Stomach smooth muscle (tissue), 2 donors: Measurements from ENCODE around the gene BCL7B.
A peak's percentile ranks its signal among the peaks of the same experiment; 100 is the strongest.
"Not testable (repeated sequence)": the region's sequence is repeated elsewhere in the genome, so short reads cannot be mapped to it uniquely, and the experiment has no call there.

Experiments used
- H3K27ac ChIP-seq: one replicate; pipeline ENCODE4 v1.7.0; 2013; ENCODE audit warnings: mild to moderate bottlenecking, low read length, inconsistent platforms
- H3K27me3 ChIP-seq, 2 donors: one replicate each; pipeline ENCODE4 v1.7.0; 2013; ENCODE audit warnings: low read length in 2 of 2; ENCODE audit not compliant: insufficient read depth in 2 of 2, control insufficient read depth in 1 of 2
- H3K36me3 ChIP-seq, 2 donors: one replicate each; pipeline ENCODE4 v1.7.0; 2013; ENCODE audit warnings: low read length in 2 of 2; ENCODE audit not compliant: control insufficient read depth in 2 of 2, insufficient read depth in 2 of 2
- H3K4me1 ChIP-seq: one replicate; pipeline ENCODE4 v1.7.0; 2013; ENCODE audit warnings: low read length; ENCODE audit not compliant: control insufficient read depth, insufficient read depth
- H3K4me3 ChIP-seq, 2 donors: one replicate each; pipeline ENCODE4 v1.7.0; 2013; ENCODE audit warnings: low read length in 2 of 2
- H3K9ac ChIP-seq, 2 donors: one replicate each; pipeline ENCODE4 v1.7.0; 2013; ENCODE audit warnings: low read length in 2 of 2, mild to moderate bottlenecking in 1 of 2
- H3K9me3 ChIP-seq, 2 donors: one replicate each; pipeline ENCODE4 v1.7.0; 2013; ENCODE audit warnings: low read length in 2 of 2; ENCODE audit not compliant: control insufficient read depth in 2 of 2
- donor health status: healthy.
- donor health status: Pancreatic carcinoma.

Gene BCL7B

GRCh38 chr7:73533742-73534141 lies 23.7 kb downstream of the BCL7B start:
- Histone ChIP-seq H3K27ac (no peak overlapping the region), H3K4me3 (no peak overlapping the region), H3K4me1 (no peaks in the 10 kb centered on the region), H3K9me3 (no peaks in the 10 kb centered on the region), H3K9ac (no peak overlapping the region), H3K27me3 (no peaks in the 10 kb centered on the region), H3K36me3 (peaks cover 26 to 31% of the 10 kb centered on the region in 2 donors)

- Histone ChIP-seq H3K36me3 (peaks cover 17 to 18% of the 10 kb centered on the region in 2 donors), H3K9me3 (no peaks in the 10 kb centered on the region), H3K4me3 (no peak overlapping the region), H3K9ac (no peak overlapping the region), H3K4me1 (no peaks in the 10 kb centered on the region), H3K27ac (no peak overlapping the region), H3K27me3 (no peaks in the 10 kb centered on the region)
Observed at GRCh38 chr7:73532224-73532623, 25.3 kb downstream of the BCL7B start.

- no peak overlapping the region for H3K9ac ChIP-seq
- no peaks in the 10 kb centered on the region for H3K27me3 ChIP-seq
- no peaks in the 10 kb centered on the region for H3K4me1 ChIP-seq
- no peak overlapping the region for H3K27ac ChIP-seq
- no peaks in the 10 kb centered on the region for H3K9me3 ChIP-seq
- no peak overlapping the region for H3K4me3 ChIP-seq
- H3K36me3 ChIP-seq, result peaks cover 8% of the 10 kb centered on the region in 2 donors
Observed at GRCh38 chr7:73530800-73531199, 26.7 kb downstream of the BCL7B start.

GRCh38 chr7:73526896-73527821 lies 30.3 kb downstream of the BCL7B start:
- H3K27ac ChIP-seq, result no peak overlapping the region
- H3K4me3 ChIP-seq, result no peak overlapping the region
- H3K9me3 ChIP-seq, result no peaks in the 10 kb centered on the region
- H3K36me3 ChIP-seq, result no peaks in the 10 kb centered on the region
- H3K9ac ChIP-seq, result no peak overlapping the region
- no peaks in the 10 kb centered on the region for H3K27me3 ChIP-seq
- peaks cover 8% of the 10 kb centered on the region for H3K4me1 ChIP-seq

- H3K4me3 ChIP-seq, H3K9me3 ChIP-seq, H3K27me3 ChIP-seq, H3K4me1 ChIP-seq, H3K27ac ChIP-seq, H3K36me3 ChIP-seq, H3K9ac ChIP-seq: not testable (repeated sequence)
Observed at GRCh38 chr7:73526158-73526494, 31.4 kb downstream of the BCL7B start.

GRCh38 chr7:73522105-73522872 lies 35.2 kb downstream of the BCL7B start, which contains the start of gene BAZ1B:
Gene BAZ1B (minus strand): TSS chr7:73522293. CDS start chr7:73521933, 360 bp downstream.
- no peaks in the 10 kb centered on the region for H3K36me3 ChIP-seq
- no peaks in the 10 kb centered on the region for H3K27me3 ChIP-seq
- no peaks in the 10 kb centered on the region for H3K9me3 ChIP-seq
- peak within 1 kb of the TSS; percentile 71 to 91 for H3K9ac ChIP-seq
- H3K27ac ChIP-seq, result peak within 1 kb of the TSS; percentile 81
- H3K4me1 ChIP-seq, result peaks cover 18% of the 10 kb centered on the region
- H3K4me3 ChIP-seq, result peak within 1 kb of the TSS; percentile 75 to 83

- H3K9me3 ChIP-seq, result no peaks in the 10 kb centered on the region
- no peaks in the 10 kb centered on the region for H3K27me3 ChIP-seq
- H3K4me3 ChIP-seq, result peak overlapping the region; percentile 75 to 83
- peaks cover 18% of the 10 kb centered on the region for H3K4me1 ChIP-seq
- H3K36me3 ChIP-seq, result peaks cover 0 to 2% of the 10 kb centered on the region in 2 donors
- H3K27ac ChIP-seq, result peak overlapping the region; percentile 81
- H3K9ac ChIP-seq, result peak overlapping the region; percentile 71 to 91
Observed at GRCh38 chr7:73521636-73522104, 35.8 kb downstream of the BCL7B start.

- Histone ChIP-seq H3K4me3 (peak overlapping the region; percentile 75 to 83), H3K4me1 (peaks cover 18% of the 10 kb centered on the region), H3K36me3 (peaks cover 0 to 2% of the 10 kb centered on the region in 2 donors), H3K27me3 (no peaks in the 10 kb centered on the region), H3K9me3 (no peaks in the 10 kb centered on the region), H3K27ac (peak overlapping the region; percentile 81), H3K9ac (peak overlapping the region; percentile 71 to 75)
Observed at GRCh38 chr7:73520673-73521635, 36.5 kb downstream of the BCL7B start.

GRCh38 chr7:73519867-73520672 lies 37.4 kb downstream of the BCL7B start:
- Histone ChIP-seq H3K9ac (peak overlapping the region; percentile 13 to 71), H3K9me3 (no peaks in the 10 kb centered on the region), H3K36me3 (peaks cover 0 to 8% of the 10 kb centered on the region in 2 donors), H3K27ac (no peak overlapping the region), H3K27me3 (no peaks in the 10 kb centered on the region), H3K4me1 (peaks cover 18% of the 10 kb centered on the region), H3K4me3 (peak overlapping the region; percentile 75 to 83)
